ENCODE results near the gene HDGFL2. TPM values are rescaled to one million over a fixed set of nuclear protein-coding genes. Genes with fewer than 3 reads are reported as not detected.

HDGFL2 gene
- total and polyA plus RNA-seq, 10 of the 15 experiments (the other 5 are each of a cell fraction or from before 2014, with no cell fraction given): 0.16 to 56.9 (median 25.3) TPM

GRCh38 chr19:4454747-4455718 is 17.1 kb upstream of the HDGFL2 start (continued):
- TF ChIP-seq, protein P1, sequence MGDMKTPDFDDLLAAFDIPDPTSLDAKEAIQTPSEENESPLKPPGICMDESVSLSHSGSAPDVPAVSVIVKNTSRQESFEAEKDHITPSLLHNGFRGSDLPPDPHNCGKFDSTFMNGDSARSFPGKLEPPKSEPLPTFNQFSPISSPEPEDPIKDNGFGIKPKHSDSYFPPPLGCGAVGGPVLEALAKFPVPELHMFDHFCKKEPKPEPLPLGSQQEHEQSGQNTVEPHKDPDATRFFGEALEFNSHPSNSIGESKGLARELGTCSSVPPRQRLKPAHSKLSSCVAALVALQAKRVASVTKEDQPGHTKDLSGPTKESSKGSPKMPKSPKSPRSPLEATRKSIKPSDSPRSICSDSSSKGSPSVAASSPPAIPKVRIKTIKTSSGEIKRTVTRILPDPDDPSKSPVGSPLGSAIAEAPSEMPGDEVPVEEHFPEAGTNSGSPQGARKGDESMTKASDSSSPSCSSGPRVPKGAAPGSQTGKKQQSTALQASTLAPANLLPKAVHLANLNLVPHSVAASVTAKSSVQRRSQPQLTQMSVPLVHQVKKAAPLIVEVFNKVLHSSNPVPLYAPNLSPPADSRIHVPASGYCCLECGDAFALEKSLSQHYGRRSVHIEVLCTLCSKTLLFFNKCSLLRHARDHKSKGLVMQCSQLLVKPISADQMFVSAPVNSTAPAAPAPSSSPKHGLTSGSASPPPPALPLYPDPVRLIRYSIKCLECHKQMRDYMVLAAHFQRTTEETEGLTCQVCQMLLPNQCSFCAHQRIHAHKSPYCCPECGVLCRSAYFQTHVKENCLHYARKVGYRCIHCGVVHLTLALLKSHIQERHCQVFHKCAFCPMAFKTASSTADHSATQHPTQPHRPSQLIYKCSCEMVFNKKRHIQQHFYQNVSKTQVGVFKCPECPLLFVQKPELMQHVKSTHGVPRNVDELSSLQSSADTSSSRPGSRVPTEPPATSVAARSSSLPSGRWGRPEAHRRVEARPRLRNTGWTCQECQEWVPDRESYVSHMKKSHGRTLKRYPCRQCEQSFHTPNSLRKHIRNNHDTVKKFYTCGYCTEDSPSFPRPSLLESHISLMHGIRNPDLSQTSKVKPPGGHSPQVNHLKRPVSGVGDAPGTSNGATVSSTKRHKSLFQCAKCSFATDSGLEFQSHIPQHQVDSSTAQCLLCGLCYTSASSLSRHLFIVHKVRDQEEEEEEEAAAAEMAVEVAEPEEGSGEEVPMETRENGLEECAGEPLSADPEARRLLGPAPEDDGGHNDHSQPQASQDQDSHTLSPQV (IDR thresholded peaks at IDR 0.05): no peak

GRCh38 chr19:4455719-4456475 is 16.2 kb upstream of the HDGFL2 start:
- BruUV-seq (replicated peaks): no TSS peak
- H3K4me3 ChIP-seq: peak overlapping the region; percentile 82
- peaks cover 5% of the 10 kb centered on the region for H3K79me2 ChIP-seq (ENCODE audit: control insufficient read depth, insufficient read depth, low read length)
- H2AFZ ChIP-seq (ENCODE audit: control insufficient read depth, low read depth, low read length): no peak overlapping the region
- no peaks in the 10 kb centered on the region for H3K4me1 ChIP-seq (ENCODE audit: control insufficient read depth, insufficient read depth, low read length)
- in situ Hi-C loops (cut with MboI) (no loop called here), intact Hi-C loops (cut with micrococcal nuclease; ENCODE audit: unreplicated experiment) (no loop called here)
- H3K9me3 ChIP-seq (replicated peaks; ENCODE audit: control insufficient read depth, insufficient read depth, low read length): no peaks in the 10 kb centered on the region
- RAD21 ChIA-PET (ENCODE audit: unreplicated experiment): interaction anchor here (1.4 kb wide), 1 partner anchor 54 kb away, joined by 3 read pairs; the partner anchor contains the start of gene CHAF1A
- no peaks in the 10 kb centered on the region for H3K27me3 ChIP-seq (replicated peaks in 1 of 2; ENCODE audit: control insufficient read depth in 2 of 2, insufficient read depth in 2 of 2, low read length in 1 of 2)
- CTCF ChIA-PET: interaction anchor here (0.8 to 1.7 kb wide), 2 partner anchors 19 to 180 kb away, joined by 3 to 4 read pairs; no protein-coding TSS in a partner anchor
- POLR2A ChIA-PET: interaction anchor here (0.9 to 2.0 kb wide), 2 partner anchors 15 to 54 kb away, joined by 3 to 5 read pairs; partner anchors contain the start of gene CHAF1A
- no peak for FAIRE-seq
- no peaks in the 10 kb centered on the region for H4K20me1 ChIP-seq (ENCODE audit: control insufficient read depth, insufficient read depth)
- H3K9ac ChIP-seq (ENCODE audit: control insufficient read depth, insufficient read depth, low read length): peak overlapping the region; percentile 61
- SMC1A ChIA-PET (ENCODE audit: uncharacterized antibody, unreplicated experiment): interaction anchor here (1.4 kb wide), 1 partner anchor 16 kb away, joined by 3 read pairs; the partner anchor contains the start of gene HDGFL2
- H3K4me2 ChIP-seq (ENCODE audit: control insufficient read depth, insufficient read depth): peak overlapping the region; percentile 97
- ATAC-seq: no peak
- 69% methylated on average over 12 of the region's 15 CpGs for WGBS (ENCODE audit: insufficient coverage, insufficient replicate concordance, low lambda C conversion rate, missing lambda C conversion rate)
- H3K27ac ChIP-seq (ENCODE audit: control insufficient read depth, insufficient read depth): no peak overlapping the region
- peaks cover 3 to 8% of the 10 kb centered on the region in 2 experiments for H3K36me3 ChIP-seq (ENCODE audit: control insufficient read depth in 2 of 2, insufficient read depth in 2 of 2, low read length in 1 of 2)
- DNase-seq (ENCODE audit: low read depth, low spot score): no peak
- TF ChIP-seq BACH1 (IDR thresholded peaks at IDR 0.05; ENCODE audit: borderline replicate concordance) (no peak), KAT2A (conservative IDR thresholded peaks at IDR 0.05; ENCODE audit: control insufficient read depth, low read depth, low read length) (no peak), JUND (IDR thresholded peaks at IDR 0.05; ENCODE audit: low read depth, low read length) (no peak), SPI1 (IDR thresholded peaks at IDR 0.05; ENCODE audit: borderline replicate concordance, insufficient read depth, low read depth, low read length) (no peak), BMI1 (IDR thresholded peaks at IDR 0.05; ENCODE audit: borderline replicate concordance) (no peak), ZBTB40 (IDR thresholded peaks at IDR 0.05; ENCODE audit: borderline replicate concordance) (no peak), ZNF207 (IDR thresholded peaks at IDR 0.05; ENCODE audit: borderline replicate concordance) (no peak)

Data from GM12878 (cell line).